HepG2 (cell line): ENCODE data around the gene NKRF. TPM values are rescaled to one million over a fixed set of nuclear protein-coding genes. Genes with fewer than 3 reads are reported as not detected.
A peak's percentile ranks its signal among the peaks of the same experiment; 100 is the strongest.

ENCODE experiments used
- BRD4 ChIP-seq: sonication (generic); formaldehyde crosslinking; IDR thresholded peaks from 2 replicates; pipeline ENCODE4 v1.4.0; 2020; ENCODE audit warnings: missing genetic modification reagents
- CAMTA2 ChIP-seq: sonication (generic); formaldehyde crosslinking; IDR thresholded peaks from 2 replicates; pipeline ENCODE4 v1.4.0; 2020; ENCODE audit warnings: mild to moderate bottlenecking, missing genetic modification reagents, borderline replicate concordance
- NCOA5 ChIP-seq: sonication (generic); formaldehyde crosslinking; IDR thresholded peaks from 2 replicates; pipeline ENCODE4 v1.4.0; 2020; ENCODE audit warnings: missing genetic modification reagents
- NFKB2 ChIP-seq: sonication (generic); formaldehyde crosslinking; IDR thresholded peaks from 2 replicates; pipeline ENCODE4 v1.4.0; 2020; ENCODE audit warnings: missing genetic modification reagents, borderline replicate concordance
- POLR2AphosphoS5 ChIP-seq: IDR thresholded peaks from 2 replicates; pipeline ENCODE4 v1.6.1; 2012; ENCODE audit warnings: low read depth, low read length
- REL ChIP-seq: sonication (generic); formaldehyde crosslinking; conservative IDR thresholded peaks from 2 replicates; pipeline ENCODE4 v1.8.0; 2022; ENCODE audit warnings: mild to moderate bottlenecking, missing genetic modification reagents, moderate library complexity
- SNAPC2 ChIP-seq: sonication (generic); formaldehyde crosslinking; IDR thresholded peaks from 2 replicates; pipeline ENCODE4 v1.8.1; 2022; ENCODE audit warnings: mild to moderate bottlenecking, missing genetic modification reagents
- SOX13 ChIP-seq, 3 experiments: fragments of 450-650 bp in 1 of 3; sonication (generic) in 1 of 3; formaldehyde crosslinking in 1 of 3; IDR thresholded peaks in 2 of 3; conservative IDR thresholded peaks in 1 of 3; 2 replicates each; pipeline versions ENCODE4 v1.5.0 to v1.6.1; 2016 to 2020; ENCODE audit warnings: antibody characterized with exemption in 1 of 3, mild to moderate bottlenecking in 1 of 3, missing compliant biosample characterization in 1 of 3, missing genetic modification reagents in 1 of 3, moderate library complexity in 1 of 3
- TBX2 ChIP-seq: sonication (generic); formaldehyde crosslinking; IDR thresholded peaks from 2 replicates; pipeline ENCODE4 v1.5.0; 2020; ENCODE audit warnings: missing genetic modification reagents, mild to moderate bottlenecking, borderline replicate concordance
- ZNF205 ChIP-seq: IDR thresholded peaks from 2 replicates; pipeline ENCODE4 v1.6.1; 2018; ENCODE audit warnings: missing biosample characterization, missing genetic modification reagents
- ZNF235 ChIP-seq: sonication (generic); formaldehyde crosslinking; IDR thresholded peaks from 2 replicates; pipeline ENCODE4 v1.8.1; 2023; ENCODE audit warnings: mild to moderate bottlenecking, missing genetic modification reagents, borderline replicate concordance
- ZNF354B ChIP-seq: sonication (generic); formaldehyde crosslinking; IDR thresholded peaks from 2 replicates; pipeline ENCODE4 v1.8.0; 2022; ENCODE audit warnings: mild to moderate bottlenecking, missing genetic modification reagents
- ZNF510 ChIP-seq: sonication (generic); formaldehyde crosslinking; IDR thresholded peaks from 2 replicates; pipeline ENCODE4 v1.4.0; 2020; ENCODE audit warnings: low read depth, mild to moderate bottlenecking, missing genetic modification reagents
- ZNF589 ChIP-seq: sonication (generic); formaldehyde crosslinking; conservative IDR thresholded peaks from 2 replicates; pipeline ENCODE4 v1.8.0; 2022; ENCODE audit warnings: mild to moderate bottlenecking, moderate library complexity, missing genetic modification reagents
- ZNF747 ChIP-seq: sonication (generic); formaldehyde crosslinking; IDR thresholded peaks from 2 replicates; pipeline ENCODE4 v1.8.1; 2023; ENCODE audit warnings: missing genetic modification reagents, mild to moderate bottlenecking, borderline replicate concordance
- polyA plus RNA-seq, 8 experiments: library from polyadenylated mRNA; depleted of rRNA in 3 of 8; stranded (reverse) in 7 of 8; unstranded in 1 of 8; fragments of >200 nt; fragmentation: Illumina TruSeq in 4 of 8; extraction: Trizol in 4 of 8; gene quantifications; 2 replicates each; pipeline versions ENCODE4 v1.2.1 to v1.2.3, GENCODE V29; 2011 to 2016; ENCODE audit warnings: low read depth in 4 of 8, missing spikeins in 1 of 8, mixed read lengths in 1 of 8; ENCODE audit not compliant: insufficient read depth in 1 of 8
- total RNA-seq, 5 experiments: library from RNA; depleted of rRNA; stranded (reverse); fragments of >200 nt; fragmentation: Illumina TruSeq; extraction: Trizol; gene quantifications; 2 replicates each; pipeline ENCODE4 v1.2.3, GENCODE V29; 2016; ENCODE audit warnings: low read depth in 1 of 5
- TF ChIP-seq, protein P1 (sequence below), 2 experiments: sonication (generic) in 1 of 2; formaldehyde crosslinking in 1 of 2; IDR thresholded peaks; 2 replicates each; pipeline versions ENCODE4 v1.6.1 to v1.9.0; 2014 to 2022; ENCODE audit warnings: antibody characterized with exemption in 1 of 2, borderline replicate concordance in 1 of 2, inconsistent platforms in 1 of 2, low read depth in 1 of 2, missing genetic modification reagents in 1 of 2
- TF ChIP-seq, protein P2 (sequence below): IDR thresholded peaks from 2 replicates; pipeline ENCODE4 v1.6.1; 2016; ENCODE audit warnings: missing genetic modification reagents, missing compliant biosample characterization
- TF ChIP-seq, protein P3 (sequence below): IDR thresholded peaks from 2 replicates; pipeline ENCODE4 v1.6.1; 2018; ENCODE audit warnings: missing genetic modification reagents
- TF ChIP-seq, protein P4 (sequence below): sonication (generic); formaldehyde crosslinking; IDR thresholded peaks from 2 replicates; pipeline ENCODE4 v1.5.1; 2020; ENCODE audit warnings: missing genetic modification reagents, mild to moderate bottlenecking, borderline replicate concordance

Gene NKRF
- total and polyA plus RNA-seq, 2 of the 13 experiments (the other 11 are each of a cell fraction or from before 2014, with no cell fraction given) = 3.3 to 6.0 TPM

DNA sequence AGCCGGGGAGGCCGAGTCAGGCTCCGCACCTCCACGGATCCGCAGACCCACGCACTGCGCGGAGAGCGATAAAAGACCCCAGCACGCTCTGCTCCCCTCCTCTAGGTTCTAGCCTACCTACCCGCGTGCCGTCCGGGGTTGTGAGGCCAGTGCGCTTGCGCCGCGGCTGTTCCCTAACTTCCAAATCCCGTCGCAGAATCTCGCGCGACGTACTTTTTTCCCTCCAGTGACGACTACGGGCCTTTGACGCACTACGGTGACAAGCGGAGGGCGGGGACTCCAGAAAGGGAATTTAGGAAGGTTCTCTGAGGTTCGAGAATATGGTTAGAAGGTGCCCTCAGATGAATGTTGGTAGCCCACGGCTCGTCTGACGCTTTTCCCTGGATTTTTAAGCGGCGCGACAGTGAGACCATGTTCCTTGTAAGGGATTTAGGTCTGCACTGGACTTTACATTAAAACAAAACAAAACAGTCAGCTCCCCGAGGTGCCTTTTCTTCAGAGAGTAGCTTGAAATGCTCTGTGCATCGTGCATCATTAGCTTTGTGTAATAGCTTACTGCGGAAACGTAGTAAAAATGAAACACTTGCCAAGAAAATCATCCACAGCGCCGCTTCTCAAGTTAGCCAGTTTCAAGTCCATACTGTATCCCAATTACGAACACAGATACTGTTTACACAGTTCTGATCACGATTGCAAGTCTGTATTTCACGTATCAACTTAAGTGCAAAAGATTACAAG lies at the start of gene NKRF (continued):
- TF ChIP-seq, protein P1, sequence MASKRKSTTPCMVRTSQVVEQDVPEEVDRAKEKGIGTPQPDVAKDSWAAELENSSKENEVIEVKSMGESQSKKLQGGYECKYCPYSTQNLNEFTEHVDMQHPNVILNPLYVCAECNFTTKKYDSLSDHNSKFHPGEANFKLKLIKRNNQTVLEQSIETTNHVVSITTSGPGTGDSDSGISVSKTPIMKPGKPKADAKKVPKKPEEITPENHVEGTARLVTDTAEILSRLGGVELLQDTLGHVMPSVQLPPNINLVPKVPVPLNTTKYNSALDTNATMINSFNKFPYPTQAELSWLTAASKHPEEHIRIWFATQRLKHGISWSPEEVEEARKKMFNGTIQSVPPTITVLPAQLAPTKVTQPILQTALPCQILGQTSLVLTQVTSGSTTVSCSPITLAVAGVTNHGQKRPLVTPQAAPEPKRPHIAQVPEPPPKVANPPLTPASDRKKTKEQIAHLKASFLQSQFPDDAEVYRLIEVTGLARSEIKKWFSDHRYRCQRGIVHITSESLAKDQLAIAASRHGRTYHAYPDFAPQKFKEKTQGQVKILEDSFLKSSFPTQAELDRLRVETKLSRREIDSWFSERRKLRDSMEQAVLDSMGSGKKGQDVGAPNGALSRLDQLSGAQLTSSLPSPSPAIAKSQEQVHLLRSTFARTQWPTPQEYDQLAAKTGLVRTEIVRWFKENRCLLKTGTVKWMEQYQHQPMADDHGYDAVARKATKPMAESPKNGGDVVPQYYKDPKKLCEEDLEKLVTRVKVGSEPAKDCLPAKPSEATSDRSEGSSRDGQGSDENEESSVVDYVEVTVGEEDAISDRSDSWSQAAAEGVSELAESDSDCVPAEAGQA (IDR thresholded peaks at IDR 0.05; ENCODE audit: low read depth) = 0 out of 2 replicates have a peak, but pooled peaks have one; percentile 38
- TF ChIP-seq, protein P1 (CRISPR knock-in tag; IDR thresholded peaks at IDR 0.05; ENCODE audit: borderline replicate concordance) = no peak
- TF ChIP-seq ZNF354B (CRISPR knock-in tag) (no peak), BRD4 (no peak), ZNF747 (CRISPR knock-in tag) (0 out of 2 replicates have a peak, but pooled peaks have one; percentile 30), REL (no peak), NCOA5 (CRISPR knock-in tag) (no peak), CAMTA2 (CRISPR knock-in tag) (no peak), POLR2AphosphoS5 (peak; percentile 84), SOX13 (IDR thresholded peaks at IDR 0.05) (no peak), SOX13 (CRISPR knock-in tag; conservative IDR thresholded peaks at IDR 0.05 in 1 of 2, IDR thresholded peaks at IDR 0.05 in 1 of 2) (no peak), ZNF205 (no peak), ZNF510 (CRISPR knock-in tag) (no peak), SNAPC2 (CRISPR knock-in tag) (0 out of 2 replicates have a peak, but pooled peaks have one; percentile 20), ZNF589 (no peak), NFKB2 (CRISPR knock-in tag) (0 out of 2 replicates have a peak, but pooled peaks have one; percentile 16), TBX2 (peak; percentile 29; the same call in 1 of the 2 replicates), ZNF235 (CRISPR knock-in tag) (no peak)
- TF ChIP-seq, protein P2, sequence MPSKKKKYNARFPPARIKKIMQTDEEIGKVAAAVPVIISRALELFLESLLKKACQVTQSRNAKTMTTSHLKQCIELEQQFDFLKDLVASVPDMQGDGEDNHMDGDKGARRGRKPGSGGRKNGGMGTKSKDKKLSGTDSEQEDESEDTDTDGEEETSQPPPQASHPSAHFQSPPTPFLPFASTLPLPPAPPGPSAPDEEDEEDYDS (CRISPR knock-in tag) = peak; percentile 86
- TF ChIP-seq, protein P3, sequence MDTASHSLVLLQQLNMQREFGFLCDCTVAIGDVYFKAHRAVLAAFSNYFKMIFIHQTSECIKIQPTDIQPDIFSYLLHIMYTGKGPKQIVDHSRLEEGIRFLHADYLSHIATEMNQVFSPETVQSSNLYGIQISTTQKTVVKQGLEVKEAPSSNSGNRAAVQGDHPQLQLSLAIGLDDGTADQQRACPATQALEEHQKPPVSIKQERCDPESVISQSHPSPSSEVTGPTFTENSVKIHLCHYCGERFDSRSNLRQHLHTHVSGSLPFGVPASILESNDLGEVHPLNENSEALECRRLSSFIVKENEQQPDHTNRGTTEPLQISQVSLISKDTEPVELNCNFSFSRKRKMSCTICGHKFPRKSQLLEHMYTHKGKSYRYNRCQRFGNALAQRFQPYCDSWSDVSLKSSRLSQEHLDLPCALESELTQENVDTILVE (CRISPR knock-in tag) = no peak
- TF ChIP-seq, protein P4, sequence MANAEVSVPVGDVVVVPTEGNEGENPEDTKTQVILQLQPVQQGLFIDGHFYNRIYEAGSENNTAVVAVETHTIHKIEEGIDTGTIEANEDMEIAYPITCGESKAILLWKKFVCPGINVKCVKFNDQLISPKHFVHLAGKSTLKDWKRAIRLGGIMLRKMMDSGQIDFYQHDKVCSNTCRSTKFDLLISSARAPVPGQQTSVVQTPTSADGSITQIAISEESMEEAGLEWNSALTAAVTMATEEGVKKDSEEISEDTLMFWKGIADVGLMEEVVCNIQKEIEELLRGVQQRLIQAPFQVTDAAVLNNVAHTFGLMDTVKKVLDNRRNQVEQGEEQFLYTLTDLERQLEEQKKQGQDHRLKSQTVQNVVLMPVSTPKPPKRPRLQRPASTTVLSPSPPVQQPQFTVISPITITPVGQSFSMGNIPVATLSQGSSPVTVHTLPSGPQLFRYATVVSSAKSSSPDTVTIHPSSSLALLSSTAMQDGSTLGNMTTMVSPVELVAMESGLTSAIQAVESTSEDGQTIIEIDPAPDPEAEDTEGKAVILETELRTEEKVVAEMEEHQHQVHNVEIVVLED (CRISPR knock-in tag) = peak; percentile 60; the same call in 1 of the 2 replicates
